Stimulated activated naive CD4-positive, alpha-beta T cell (primary cell): ENCODE measurements around the gene PLEKHB2.
A peak's percentile ranks its signal among the peaks of the same experiment; 100 is the strongest.
"Not testable (repeated sequence)": the region's sequence is repeated elsewhere in the genome, so short reads cannot be mapped to it uniquely, and the experiment has no call there.

Experiments used
- DNase-seq, 6 experiments: peaks; one replicate each; lab custom pipeline; 2025; lab: John Stamatoyannopoulos, UW

Gene PLEKHB2

DNA sequence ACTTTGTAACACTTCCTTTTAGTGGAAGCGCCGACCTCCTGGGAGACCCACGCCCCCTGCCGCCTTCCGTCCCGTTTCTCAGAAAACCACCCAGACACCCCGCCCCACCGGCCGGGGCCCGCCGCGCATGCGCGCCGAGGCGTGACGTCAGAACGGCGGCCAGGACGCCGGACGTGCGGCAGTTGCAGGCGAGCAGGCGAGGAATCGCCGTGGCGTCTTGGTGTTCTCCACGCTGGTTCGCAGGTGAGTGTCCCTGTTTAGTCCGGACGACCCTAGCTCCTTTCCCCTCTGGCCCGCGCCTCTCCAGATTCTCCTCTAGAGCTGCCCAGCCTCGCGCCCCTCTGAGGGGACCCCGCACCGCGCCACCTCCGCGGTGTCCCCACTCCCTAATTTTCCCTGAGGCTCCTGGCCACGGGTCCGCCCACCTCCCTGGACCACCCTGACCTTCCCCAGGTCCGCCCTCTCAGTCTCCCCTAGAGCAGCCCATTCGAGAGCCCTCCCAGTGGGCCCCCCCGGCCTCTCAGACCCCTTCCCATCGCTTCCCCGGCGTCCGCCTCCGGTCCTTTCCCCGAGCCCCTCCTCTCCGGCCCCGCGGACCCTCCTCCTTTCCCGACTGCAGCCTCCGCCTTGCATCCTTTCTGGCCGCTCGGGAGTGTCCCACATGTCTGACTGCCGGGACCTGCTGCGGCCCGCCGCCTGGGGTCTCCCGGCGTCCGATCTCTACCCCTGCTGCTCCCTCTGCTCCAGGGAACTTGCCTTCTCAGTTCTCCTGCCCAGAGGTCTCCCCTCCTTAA is at the start of gene PLEKHB2:
Gene PLEKHB2 (plus strand): TSS at position 181 of the 794 bp plus-strand sequence. CDS start 15,606 bp downstream, outside the sequence.
- peak; percentile 83 to 95 (median 90) for DNase-seq

GRCh38 chr2:131056204-131056931 is 48.8 kb upstream of the PLEKHB2 start:
- DNase-seq = no peak

DNA sequence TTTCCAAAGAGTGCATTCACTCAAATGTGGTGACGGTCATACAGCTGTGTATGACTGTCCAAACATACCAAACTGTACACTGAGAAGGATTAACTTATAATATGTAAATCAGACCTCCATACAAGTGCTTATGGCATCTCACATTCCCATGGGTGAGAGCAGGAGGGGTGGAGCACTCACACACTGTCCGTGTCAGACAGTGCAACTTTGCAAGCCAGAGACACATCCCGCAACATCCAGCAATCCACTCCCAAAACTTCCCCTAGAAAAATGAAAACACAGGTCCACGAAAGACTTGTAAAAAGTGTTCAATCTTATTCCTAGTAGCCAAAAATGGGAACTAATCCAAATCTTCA is 48.2 kb upstream of the PLEKHB2 start:
- no peak for DNase-seq

DNA sequence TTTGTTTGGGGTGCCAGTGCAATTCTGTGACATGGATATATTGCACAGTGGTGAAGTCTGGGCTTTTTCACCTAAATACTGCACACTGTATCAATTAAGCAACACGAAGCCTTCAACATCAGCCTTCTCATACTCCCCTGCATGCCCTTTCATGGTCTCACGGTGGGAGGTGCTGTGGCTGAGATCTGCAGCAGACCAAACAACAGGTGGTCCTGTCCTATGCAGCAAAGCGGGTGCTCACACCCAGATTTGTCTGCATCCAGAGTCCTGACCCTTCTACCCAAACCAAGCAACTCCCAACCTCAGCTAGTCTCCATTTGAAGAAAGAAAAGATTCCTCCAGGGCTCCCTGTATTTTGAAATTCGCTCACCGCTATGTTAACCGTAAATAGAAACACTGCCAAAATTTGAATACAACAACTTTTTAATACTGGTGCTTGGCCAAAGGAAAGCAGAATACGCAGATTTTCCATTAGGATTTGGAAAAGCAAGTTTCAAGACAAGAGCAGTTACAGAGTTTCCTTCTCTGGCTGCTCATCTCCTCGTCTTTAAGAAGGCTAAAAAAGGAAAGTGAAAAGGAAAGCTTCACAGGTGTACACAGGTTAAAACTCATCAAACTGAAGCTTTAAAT is 46.8 kb upstream of the PLEKHB2 start:
- DNase-seq = no peak

DNA sequence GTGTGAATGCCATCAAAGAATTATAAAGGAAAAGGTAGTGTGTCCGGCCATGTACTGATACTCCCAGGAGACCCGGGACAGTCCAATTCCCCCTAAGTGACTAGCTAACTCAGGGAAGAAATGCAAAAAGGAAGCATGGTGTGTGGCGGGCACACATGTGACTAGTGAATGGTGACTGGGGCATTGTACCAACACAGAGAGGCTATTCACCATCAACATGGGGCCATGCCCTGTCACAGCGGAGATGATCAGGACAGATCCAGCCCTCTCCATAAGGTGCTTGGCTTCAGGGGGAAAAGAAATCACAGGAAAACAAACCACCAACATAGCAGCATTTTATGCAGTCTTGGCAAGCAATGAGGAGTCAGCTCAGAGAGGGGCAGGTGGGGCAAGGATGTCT is 46.2 kb upstream of the PLEKHB2 start:
- no peak for DNase-seq

DNA sequence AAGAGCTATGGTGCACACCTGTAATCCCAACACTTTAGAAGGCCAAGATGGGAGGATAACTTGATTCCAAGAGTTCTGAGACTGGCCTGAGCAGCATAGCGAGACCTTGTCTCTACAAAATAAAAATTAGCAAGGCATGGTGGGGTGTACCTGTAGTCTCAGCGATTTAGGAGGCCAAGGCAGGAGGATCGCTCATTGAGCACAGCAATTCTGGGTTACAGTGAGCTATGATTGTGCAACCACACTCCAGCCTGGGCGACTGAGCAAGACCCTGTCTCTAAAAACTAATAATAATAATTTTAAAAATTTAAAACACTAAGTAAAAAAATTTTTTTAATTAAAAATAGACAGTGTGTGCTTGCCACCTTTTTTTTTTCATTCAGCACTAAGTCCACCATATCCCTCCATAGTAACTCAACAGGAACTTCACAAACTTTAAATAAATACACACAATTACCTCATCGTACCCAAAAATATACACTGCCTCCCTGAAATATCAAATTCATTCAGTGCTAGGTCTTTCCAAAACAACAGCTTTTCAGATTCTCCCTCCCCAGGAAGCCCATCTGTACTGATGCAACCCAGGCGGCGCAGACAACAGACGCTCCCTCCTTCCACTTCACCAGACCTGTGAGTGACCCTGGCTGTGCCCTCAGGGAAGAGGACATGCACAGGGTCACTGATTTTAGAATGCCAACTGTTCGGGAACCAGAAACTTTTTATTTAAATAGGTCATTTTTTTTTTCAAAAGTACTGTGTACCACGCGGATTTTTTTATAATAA is 41.4 kb upstream of the PLEKHB2 start:
- DNase-seq = no peak

GRCh38 chr2:131064589-131065512 is 40.3 kb upstream of the PLEKHB2 start:
- DNase-seq = no peak

- no peak for DNase-seq
These were observed 37.5 kb upstream of the PLEKHB2 start for GRCh38 chr2:131067465-131068125.

DNA sequence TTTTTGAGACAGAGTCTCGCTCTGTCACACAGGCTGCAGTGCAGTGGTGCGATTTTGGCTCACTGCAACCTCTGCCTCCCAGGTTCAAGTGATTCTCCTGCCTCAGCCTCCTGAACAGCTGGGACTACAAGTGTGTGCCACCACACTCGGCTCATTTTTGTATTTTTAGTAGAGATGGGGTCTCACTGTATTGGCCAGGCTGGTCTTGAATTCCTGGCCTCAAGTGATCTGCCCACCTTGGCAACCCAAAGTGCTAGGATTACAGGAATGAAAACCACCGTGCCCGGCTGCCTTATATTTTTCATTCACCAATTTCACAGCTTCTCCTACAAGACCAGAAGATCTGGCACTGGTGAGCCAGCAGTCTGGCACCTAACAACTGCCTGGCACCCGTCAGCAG is 37.0 kb upstream of the PLEKHB2 start:
- not testable (repeated sequence) for DNase-seq

GRCh38 chr2:131075578-131075977 is 29.6 kb upstream of the PLEKHB2 start:
- not testable (repeated sequence) for DNase-seq

GRCh38 chr2:131076707-131077106 is 28.4 kb upstream of the PLEKHB2 start:
- DNase-seq = no peak

DNA sequence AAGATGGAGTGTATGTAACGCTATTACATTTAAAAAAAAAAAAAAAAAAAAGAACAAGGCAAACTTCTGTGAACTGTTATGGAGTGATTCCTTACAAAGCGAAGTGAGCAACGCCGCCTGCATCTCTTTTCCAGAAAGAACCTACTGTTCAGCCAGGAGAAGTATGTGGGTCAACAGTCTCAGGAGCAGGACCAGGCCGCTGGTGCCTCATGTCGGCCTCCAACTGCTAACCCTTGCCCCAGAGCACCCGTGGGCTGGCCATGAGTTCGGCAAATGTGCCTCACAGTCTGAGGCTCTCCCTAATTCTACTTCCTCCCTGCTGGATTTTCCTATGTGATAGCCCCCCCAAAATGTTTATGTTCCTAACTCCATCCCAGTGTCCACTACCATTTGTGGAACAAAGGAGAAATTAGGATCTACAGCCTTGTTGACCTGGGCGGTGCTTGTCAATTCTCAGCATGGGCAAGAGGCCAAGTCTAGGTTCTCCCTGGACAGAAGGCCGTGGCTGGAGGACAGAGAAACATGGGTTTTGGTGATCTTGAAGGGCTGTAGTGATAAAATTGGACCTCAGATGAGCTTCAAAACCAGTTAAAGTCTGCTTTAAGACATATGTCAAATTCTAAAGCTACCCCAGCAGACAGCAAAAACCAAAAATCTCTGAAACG is 27.8 kb upstream of the PLEKHB2 start:
- DNase-seq = no peak

DNA sequence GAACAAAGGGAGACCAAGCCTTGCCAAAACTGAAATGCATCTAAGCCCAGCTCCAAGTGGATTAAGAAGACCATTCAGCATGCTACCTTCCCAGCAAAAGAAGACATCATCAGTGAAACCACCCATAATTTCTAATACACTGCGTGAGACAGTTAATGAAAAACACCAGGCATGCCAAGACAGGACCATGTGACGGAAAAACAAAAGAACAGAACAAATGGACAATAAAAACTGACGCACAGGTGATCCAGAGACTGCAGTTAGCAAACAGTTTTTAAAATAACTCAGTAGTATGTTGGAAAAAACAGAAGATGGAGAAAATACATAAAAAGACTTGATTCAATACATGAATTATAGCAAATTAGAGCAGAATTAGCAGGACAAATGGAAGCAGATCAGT is 27.2 kb upstream of the PLEKHB2 start:
- no peak for DNase-seq

DNA sequence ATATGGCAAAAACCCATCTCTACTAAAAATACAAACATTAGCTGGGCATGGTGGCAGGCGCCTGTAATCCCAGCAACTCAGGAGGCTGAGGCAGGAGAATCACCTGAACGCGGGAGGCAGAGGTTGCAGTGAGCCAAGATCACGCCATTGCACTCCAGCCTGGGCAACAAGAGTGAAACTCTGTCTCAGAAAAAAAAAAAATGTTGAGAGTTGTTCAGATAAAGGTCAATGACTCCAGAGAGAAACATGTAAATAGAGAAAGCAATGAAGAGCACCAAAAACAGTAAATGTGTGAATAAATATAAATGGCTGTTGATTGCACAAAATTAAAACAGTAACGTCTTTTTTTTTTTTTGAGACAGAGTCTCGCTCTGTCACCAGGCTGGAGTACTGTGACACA is 25.2 kb upstream of the PLEKHB2 start:
- not testable (repeated sequence) for DNase-seq

DNA sequence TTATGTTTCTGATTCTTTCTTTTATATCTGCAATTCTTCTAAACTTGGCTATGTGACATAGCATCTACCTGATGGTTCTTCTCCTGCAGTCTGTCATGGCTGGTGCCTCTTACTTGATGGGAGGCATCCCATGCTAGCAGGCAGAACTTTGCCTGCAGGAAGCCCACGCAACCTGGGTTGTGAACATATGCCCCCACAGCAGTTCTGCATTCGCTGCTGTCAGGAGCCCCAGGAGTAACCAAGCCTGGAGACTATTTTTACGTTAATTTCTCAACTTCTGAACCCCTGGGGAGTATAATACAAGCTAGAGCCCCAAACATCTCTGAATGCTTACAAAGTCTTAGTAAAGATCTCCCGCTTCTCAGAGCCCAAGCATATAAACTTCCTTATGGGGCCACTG is 23.9 kb upstream of the PLEKHB2 start:
- DNase-seq = no peak

DNA sequence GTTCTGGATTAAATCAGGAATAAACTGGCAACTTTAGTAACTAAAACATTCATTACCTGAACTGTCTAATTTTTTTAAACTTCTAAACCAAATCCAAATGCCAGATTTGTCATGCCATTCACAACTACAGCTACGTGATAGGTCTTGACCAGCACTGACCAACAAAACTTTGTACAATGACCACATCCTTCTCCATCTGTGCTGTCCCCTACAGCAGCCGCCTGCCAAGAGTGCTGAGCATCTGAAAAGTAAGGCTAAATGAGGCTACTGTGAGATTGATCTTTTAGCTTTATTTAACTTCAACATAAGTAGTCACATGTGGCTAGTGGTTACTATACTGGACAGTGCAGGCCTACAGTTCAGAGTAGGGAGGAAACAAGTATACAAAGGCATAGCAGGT is 19.5 kb upstream of the PLEKHB2 start:
- no peak for DNase-seq

DNA sequence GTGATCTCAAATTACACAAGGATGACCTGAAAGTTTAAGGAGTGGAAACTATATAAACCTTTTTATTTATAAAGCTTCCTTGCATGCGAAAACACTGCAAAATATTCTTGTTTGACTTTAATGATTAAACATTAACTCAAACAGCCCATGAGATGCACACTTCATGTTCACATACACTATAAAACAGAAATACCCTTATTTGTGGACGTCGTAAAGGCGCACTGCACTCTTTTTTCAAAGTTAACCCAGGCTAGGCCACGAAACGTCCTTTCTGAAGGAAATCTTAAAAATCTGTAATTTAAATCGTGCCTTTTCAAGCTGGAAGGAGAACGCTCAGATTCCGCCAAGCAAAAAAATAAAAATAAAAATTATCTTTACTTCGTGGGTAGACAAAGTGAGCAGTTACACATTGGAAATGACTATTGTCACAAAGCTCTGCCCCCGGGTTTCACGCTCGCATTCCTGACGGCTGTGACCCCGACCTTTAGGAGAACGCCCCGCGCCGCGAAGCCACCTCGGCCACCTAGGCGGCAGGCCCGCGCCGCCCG is 12.6 kb upstream of the PLEKHB2 start:
- peak in 2 of 6 experiments; percentile 24 for DNase-seq

DNA sequence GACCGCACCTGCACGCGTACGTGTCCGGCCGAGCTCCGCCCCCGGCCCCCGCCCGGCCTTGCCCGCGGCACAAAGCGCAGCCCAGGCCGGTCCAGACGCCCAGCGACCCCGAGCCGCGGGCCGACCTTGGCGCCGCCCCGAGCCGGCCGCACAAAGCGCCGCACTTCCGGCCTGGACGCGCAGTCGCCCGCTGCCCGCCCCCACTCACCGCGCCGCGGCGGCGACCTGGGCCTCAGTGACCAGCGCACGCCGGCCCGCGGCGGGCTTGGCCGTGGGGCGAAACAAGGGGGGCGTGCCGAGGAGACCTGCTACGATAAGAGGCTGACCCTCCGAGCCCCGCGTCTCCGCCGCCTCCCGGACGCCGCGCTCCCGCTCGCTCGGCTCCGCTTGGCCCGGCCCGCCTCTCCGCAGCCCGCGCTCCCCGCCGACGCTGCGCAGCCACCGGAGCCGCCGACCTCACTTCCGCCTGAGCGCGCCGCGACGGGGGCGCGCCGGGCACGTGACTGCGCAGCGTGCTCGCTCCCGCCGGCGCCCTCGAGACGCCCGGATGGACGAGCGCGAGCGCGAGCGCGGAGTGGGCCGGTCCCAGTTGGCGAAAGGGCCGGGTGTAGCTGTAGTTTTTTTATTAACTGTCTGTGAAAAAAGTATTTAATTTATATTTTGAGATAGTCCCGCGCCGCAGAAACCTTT is 12.0 kb upstream of the PLEKHB2 start, which contains the start of gene FAM168B:
Gene FAM168B (minus strand): TSS at position 455 of the 690 bp plus-strand sequence. CDS start 10,814 bp downstream, outside the sequence.
- DNase-seq = peak; percentile 76 to 92 (median 86)
